OCI-LY1 (cell line): Measurements from ENCODE around the gene RDH13.

Source experiments
- CTCF ChIP-seq: fragments of 200-600 bp; sonication (generic), shearing (Covaris generic); IDR thresholded peaks from 2 replicates; pipeline ENCODE4 v1.5.1; 2017; ENCODE audit warnings: mild to moderate bottlenecking, antibody characterized with exemption, low read length, moderate library complexity, mixed read lengths
- EZH2 ChIP-seq: fragments of 200-600 bp; sonication (generic), shearing (Covaris generic); IDR thresholded peaks from 2 replicates; pipeline ENCODE4 v1.8.0; 2017; ENCODE audit warnings: borderline replicate concordance, mixed run types, mild to moderate bottlenecking, antibody characterized with exemption, low read length, moderate library complexity, mixed read lengths

DNA sequence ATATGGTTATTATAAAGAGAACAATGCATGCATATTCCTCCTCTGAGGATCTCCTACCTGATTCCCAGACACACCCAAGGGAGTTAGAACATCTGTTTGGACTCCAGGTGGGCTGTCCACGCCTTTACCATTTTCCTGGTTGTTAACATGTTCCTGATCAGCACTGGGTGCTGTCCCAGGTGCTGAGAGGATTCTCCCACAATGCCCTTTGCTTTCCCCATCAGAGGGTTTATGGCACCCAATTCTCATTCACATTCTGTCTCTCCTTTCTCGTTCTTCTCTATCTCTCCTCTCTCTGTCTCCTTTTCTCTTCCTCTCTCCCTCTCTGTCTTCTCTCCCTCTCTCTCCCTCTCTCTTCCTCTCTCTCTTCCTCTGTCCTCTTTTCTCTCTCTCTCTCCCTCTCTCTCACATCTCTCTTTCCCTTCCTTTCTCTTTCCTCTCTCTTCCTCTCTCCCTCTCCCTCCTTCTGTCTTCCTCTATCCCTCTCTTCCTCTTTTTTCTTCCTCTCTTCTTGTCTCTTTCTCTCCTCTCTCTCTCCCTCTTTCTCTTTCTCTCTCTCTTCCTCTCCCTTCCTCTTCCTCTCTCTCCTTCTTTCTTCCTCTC is 3.3 kb upstream of the RDH13 start:
- TF ChIP-seq CTCF (no peak), EZH2 (no peak)
